ENCODE measurements around the gene PLAAT4.

DNA sequence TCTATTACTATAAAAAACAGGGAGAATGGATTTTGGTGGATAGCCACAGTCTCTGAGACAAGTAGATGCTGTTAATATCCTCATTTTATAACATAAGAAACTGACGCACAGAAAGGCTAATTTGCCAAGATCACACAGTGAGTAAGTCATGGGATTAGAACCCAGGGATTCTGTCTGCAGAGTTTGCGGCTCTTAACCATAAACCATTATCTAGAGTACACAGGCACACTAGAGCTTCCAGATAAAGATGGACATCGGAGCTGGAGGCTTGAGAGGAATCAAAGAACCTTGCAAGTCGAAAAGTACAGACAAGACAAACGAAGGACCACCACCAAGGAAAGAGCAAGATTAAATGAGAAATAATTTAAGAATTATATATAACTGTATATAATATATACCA is 19.5 kb upstream of the PLAAT4 start:
- TF ChIP-seq CTCF (IDR thresholded peaks at IDR 0.05), result no peak
- no peak for TF ChIP-seq EP300 (IDR thresholded peaks at IDR 0.05)
- TF ChIP-seq POLR2AphosphoS5 (IDR thresholded peaks at IDR 0.05), result no peak
- no peak for TF ChIP-seq POLR2A (IDR thresholded peaks at IDR 0.05)

Measured in gastroesophageal sphincter (tissue), 3 donors.